HL-60/S4 treated with retinoic acid at 250 ng/mL for 4 days and 3 days (cell line): Measurements from ENCODE around the gene KLHL41.
"Not testable (repeated sequence)": the region's sequence is repeated elsewhere in the genome, so short reads cannot be mapped to it uniquely, and the experiment has no call there.

Experiments
- in situ Hi-C: fragments of 300-500 bp; cut with MboI; formaldehyde crosslinking; loops from 2 replicates; pipeline ENCODE4 v1.7.0; 2022; ENCODE audit warnings: low sequenced_read_pairs

Gene KLHL41

GRCh38 chr2:169571571-169571970 lies 62.1 kb downstream of the KLHL41 start:
- in situ Hi-C loops: no loop called here

- in situ Hi-C loops: no loop called here
These were observed 62.7 kb downstream of the KLHL41 start for GRCh38 chr2:169572189-169572588.

GRCh38 chr2:169572821-169573159 lies 63.3 kb downstream of the KLHL41 start:
- in situ Hi-C loops: no loop called here

- in situ Hi-C loops: no loop called here
These were observed 63.9 kb downstream of the KLHL41 start, which contains the start of gene FASTKD1 for GRCh38 chr2:169573160-169573973. TSS of gene FASTKD1 (minus strand) at chr2:169573865. CDS start at chr2:169572029, 1,836 bp downstream.

GRCh38 chr2:169573974-169574299 lies 64.4 kb downstream of the KLHL41 start:
- in situ Hi-C loops: no loop called here

- in situ Hi-C loops: not testable (repeated sequence)
These were observed 65.0 kb downstream of the KLHL41 start for GRCh38 chr2:169574539-169574938.

GRCh38 chr2:169575264-169575663 lies 65.8 kb downstream of the KLHL41 start:
- in situ Hi-C loops: not testable (repeated sequence)
